Activated naive CD8-positive, alpha-beta T cell treated with anti-CD3 and anti-CD28 coated beads, Interleukin-2, amount 50 U/mL, for 16 hours (primary cell): ENCODE measurements around the gene LONRF3.

ENCODE experiments used
- DNase-seq: peaks from one replicate; pipeline ENCODE4 v3.0.0-alpha.2; 2020; ENCODE audit warnings: low read depth, low spot score

LONRF3 gene

GRCh38 chrX:118974088-118974907 lies at the start of gene LONRF3:
LONRF3 (plus strand) TSS chrX:118974618; CDS start chrX:118974781, 163 bp downstream.
- DNase-seq, result peak; percentile 19

- DNase-seq, result no peak
Observed at GRCh38 chrX:118928151-118928550, 46.3 kb upstream of the LONRF3 start.

- no peak for DNase-seq
Observed at GRCh38 chrX:118935352-118935751, 39.1 kb upstream of the LONRF3 start.

DNA sequence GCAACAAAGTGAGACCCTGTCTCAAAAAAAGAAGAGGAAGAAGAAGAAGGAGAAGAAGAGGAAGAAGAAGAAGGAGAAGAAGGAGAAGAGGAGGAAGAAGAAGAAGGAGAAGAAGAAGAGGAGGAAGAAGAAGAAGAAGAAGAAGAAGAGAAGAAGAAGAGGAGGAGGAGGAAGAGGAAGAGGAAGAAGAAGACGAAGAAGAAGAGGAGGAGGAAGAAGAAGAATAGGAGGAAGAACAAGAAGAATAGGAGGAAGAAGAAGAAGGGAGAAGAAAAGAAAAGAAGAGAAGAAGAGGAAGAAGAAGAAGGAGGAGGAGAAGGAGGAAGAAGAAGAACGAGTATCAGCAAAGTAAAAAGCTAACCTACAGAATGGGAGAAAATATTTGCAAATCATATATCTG lies 33.3 kb upstream of the LONRF3 start:
- DNase-seq, result no peak

DNA sequence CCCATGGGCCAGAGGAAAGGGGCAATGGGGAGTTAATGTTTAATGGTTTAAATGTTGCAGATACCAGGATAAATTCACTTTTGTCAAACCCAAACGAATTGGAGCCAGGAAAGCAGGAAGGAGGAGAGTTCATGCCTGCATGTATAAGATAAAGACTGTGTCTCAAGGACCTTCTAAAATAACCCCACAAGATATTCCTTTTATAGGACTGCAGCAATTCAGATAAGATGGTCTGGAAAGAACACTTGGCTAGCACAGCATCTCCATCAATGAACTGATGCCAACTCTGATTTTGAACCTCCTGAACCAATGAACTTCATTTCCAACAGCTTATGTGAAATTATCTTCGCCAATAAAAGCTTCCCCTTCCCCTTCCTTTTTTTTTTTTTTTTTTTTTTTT lies 31.3 kb upstream of the LONRF3 start:
- no peak for DNase-seq

DNA sequence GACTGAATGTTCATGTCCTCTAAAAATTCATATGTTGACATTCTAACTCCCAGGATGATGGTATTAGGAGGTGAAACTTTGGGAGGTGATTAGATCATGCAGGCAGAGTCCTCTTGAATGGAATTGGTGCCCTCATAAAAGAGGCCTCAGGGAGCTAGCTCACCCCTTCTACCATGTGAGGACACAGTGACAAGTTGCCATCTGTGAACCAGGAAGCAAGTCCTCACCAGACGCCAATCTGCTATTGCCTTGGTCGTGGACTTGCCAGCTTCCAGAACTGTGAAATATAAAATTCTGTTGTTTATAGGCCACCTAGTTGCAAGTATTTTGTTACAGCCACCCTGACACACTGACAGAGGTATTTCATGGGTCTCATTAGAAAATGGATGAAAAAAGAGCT lies 28.5 kb upstream of the LONRF3 start:
- DNase-seq, result no peak

DNA sequence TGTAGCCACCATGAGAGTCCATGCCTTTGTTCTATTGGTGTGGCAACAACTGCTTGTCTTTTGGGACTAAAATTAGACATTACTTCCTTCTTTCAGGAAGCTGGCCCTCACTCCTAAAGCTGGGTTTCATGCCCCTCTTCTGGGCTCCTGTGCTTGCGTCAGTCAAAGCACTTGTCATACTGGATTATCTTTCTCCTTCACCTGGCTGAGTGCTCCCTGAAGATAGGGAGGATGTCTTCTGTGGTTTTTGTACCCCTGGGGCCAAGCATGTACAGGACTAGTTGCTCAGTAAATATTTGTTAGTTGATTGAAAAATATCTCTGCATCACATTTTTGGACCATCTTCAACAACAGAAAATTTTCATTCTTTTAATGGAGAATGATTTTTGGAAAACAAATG lies 26.1 kb upstream of the LONRF3 start:
- DNase-seq, result no peak

DNA sequence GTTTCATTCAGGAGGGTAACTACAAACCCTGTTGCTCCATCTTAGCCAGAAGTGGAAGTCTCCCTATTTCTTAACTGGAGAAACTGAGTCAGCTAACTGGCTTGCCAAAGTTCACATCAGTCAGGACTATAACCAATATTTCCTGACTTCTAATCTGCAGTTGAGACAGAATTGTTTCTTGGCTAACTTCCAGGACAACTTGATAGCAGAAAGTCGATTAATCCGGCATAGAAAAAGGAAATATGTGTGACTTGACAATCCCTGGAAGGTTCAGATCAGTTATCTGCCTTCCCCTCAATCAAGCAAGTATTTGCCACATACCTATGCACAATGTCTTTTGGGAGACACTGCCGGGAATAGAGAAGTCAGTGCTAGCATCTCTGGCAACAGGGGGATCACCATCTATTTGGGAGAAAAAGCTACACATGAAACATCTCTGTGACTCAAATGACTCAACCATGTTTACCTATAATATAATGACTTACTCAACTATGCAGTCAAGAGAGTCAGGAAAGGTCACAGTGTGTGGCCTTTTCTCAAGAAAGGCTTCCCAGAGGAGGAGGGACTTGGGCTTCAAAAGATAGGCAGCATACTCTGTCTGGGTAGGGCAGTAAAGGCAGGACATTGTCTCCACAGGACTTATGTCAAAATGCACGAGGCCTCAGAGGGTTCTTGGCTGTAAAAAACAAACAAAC lies 12.4 kb upstream of the LONRF3 start:
- DNase-seq, result no peak

- DNase-seq, result no peak
Observed at GRCh38 chrX:118963159-118963558, 11.3 kb upstream of the LONRF3 start.

- DNase-seq, result no peak
Observed at GRCh38 chrX:118964252-118964651, 10.2 kb upstream of the LONRF3 start.

GRCh38 chrX:118965395-118965794 lies 9.0 kb upstream of the LONRF3 start:
- no peak for DNase-seq

DNA sequence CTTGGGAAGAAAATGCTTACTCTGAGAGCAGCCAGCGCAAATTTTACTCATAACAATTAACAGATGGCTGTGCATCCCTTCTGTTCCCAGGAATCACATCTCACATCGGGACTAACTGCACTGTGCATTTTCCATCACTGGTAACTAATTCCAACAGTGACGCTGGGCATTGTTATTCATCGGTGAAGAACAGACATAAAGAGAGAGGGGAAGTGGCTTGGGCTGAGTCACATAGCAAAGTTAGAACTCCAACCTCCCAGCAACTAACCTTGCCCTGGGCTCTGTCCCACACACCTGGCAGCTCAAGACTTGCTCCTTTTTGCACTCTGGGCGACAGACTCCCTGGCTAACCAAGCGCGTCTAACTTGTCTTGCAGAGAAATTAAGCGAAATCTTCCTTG lies 6.4 kb upstream of the LONRF3 start:
- DNase-seq, result no peak

GRCh38 chrX:118971552-118971951 lies 2.9 kb upstream of the LONRF3 start:
- no peak for DNase-seq

GRCh38 chrX:118973389-118974087 lies 880 bp upstream of the LONRF3 start:
- no peak for DNase-seq

DNA sequence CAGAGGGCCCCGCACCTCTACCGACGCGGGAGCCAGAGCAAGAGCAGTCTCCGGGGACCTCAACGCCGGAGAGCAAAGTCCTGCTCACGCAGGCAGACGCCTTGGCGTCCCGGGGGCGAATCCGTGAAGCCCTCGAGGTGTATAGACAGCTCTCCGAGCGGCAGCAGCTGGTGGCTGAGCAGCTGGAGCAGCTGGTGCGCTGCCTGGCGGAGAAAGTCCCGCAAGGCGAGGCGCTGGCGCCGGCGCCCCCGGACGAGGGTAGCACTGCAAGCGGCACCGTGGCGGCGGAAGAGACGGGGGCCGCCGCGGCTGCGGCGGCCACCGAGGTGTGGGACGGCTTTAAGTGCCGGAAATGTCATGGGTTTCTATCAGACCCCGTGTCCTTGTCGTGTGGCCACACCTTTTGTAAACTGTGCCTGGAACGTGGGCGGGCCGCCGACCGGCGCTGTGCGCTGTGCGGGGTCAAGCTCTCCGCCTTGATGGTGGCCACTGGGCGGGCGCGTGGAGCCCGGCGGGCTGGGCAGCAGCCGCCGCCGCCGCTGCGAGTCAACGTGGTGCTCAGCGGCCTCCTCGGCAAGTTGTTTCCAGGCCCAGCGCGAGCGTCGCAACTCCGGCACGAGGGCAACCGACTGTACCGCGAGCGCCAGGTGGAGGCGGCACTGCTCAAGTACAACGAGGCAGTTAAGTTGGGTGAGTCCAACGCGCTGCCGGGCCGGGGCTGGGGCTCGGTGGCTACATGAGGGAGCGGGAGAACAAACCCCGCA lies 672 bp downstream of the LONRF3 start:
- DNase-seq, result no peak

DNA sequence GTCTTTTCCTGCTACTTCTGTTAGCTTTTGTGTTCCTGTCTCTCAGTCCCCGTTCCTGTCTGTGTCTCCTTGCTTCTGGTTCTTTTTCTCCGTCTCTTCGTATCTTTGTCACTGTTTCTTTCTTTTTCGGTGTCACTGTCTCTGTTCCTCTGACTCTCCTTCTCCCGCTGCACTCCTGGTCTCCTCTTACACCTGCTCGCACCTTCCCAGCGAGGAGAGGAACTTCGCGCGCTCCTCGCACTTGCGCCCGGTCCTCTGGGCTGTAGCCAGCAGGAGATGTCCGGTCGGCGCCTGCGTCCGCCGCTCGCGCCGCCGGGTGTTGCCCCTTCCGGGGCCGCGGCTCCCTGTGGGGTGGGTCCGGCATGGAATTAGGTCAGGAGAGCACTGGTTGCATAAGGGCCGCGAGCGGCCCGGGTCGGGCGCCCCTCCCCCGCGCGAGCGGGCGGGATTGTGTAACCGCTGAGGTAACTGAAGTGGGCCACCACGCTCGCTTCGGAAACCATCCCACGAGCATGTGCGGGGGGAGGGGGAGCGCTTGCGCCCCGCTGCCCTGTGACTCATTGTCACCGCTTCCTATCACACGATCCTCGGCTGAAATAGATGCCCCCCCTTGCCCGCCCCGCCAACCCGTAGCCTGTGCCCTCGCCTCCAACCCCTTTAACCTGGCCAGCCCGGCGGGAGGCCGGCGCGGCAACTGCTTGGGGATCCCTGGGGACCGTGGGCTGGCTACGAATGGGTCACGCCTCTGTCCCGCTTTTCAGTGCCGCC lies 1.6 kb downstream of the LONRF3 start:
- DNase-seq, result peak; percentile 48

DNA sequence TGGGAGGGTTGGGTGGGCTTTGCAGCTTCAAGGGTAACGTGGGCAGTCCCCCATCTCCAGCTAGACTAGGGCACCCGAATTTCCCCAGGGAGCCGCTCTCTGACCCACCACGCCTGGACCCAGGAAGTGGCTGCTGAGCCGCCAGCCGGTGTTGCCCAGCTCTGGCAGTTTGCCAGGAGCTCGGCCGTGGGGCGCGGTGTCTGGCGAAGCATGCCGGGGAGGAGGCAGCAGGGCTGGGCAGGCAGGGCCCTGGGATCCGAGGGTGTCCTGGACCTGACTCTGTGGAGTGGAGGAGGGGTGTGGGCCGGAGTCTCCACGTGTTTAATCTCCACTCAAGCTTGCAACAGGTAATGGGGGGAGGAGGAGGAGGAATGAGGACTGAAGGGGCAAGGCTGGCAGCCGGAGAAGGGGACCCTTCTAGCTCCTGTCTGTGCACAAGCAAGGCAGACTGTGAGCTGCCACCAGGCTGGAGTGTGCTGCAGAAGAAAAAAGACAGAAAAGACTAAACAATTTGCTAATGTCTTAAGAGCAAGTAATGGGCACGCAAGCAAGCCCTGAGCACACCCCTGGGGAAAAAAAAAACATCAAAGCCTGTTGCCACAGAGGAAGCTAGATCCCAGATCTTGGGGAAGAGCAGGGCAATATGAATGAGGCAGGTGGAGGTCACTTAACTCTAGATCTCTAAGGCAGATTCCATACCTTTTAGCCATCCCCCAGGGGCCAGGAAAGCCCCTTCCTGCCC lies 2.4 kb downstream of the LONRF3 start:
- no peak for DNase-seq

DNA sequence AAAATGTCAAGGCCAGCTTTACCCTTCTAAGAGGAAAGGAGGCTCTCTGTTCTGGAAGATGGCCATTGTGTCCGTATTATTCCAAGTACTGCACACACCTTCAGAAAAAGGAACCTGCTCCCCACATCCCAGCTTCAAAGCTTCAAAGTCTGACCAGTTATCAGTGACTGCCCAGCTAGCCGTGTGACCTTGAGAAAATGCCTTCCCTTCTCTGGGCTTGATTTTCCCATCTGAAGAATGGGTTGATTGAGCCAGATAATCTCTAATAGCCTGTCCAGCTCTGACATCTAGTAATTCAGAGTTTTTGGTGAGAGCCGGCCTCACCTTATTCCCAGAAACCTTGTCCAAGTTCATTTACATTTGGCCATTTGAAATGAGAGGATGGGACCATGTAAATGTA lies 3.0 kb downstream of the LONRF3 start:
- no peak for DNase-seq

DNA sequence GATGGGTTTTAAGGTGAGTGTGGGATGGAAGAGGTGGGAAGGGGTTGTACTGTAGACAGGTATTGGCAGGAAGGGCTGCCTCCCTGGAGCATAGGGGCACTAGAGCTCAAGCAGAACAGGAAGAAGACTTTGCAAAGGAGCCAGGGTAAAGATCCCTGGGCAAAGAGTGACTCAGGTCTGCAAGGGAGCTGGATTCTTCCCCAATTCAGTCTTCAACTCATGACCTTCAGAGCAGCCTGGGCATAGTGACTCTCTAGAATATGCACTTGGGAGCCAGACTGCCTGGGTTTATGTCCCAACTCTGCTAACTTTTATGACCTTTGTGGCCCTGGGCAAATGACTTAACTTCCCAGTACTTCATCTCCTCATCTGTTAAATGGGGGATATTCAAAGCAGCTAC lies 4.0 kb downstream of the LONRF3 start:
- DNase-seq, result no peak

- DNase-seq, result no peak
Observed at GRCh38 chrX:118980761-118981160, 6.3 kb downstream of the LONRF3 start.
